ENCODE measurements around the gene SCYGR7. TPM values are rescaled to one million over a fixed set of nuclear protein-coding genes. Genes with fewer than 3 reads are reported as not detected.

Gene SCYGR7
- total RNA-seq, 2 experiments from 2014 or later, result not detected

GRCh38 chr2:227696990-227697679, 31.0 kb upstream of the SCYGR7 start:
- Mint-ChIP-seq H3K27ac (no peak overlapping the region), H3K4me3 (no peak overlapping the region), H3K36me3 (ENCODE audit: low read depth) (no peaks in the 10 kb centered on the region), H3K9me3 (no peaks in the 10 kb centered on the region), H3K4me1 (ENCODE audit: low read depth) (no peaks in the 10 kb centered on the region), H3K27me3 (peaks cover 13% of the 10 kb centered on the region)
- POLR2A ChIA-PET, result no interaction called here
- peaks cover 0 to under 1% of the 10 kb centered on the region in 2 experiments for H3K9me3 ChIP-seq (ENCODE audit: control insufficient read depth in 1 of 2, insufficient read depth in 1 of 2, low read length in 2 of 2)
- TF ChIP-seq CTCF (IDR thresholded peaks at IDR 0.05), result no peak
- H3K36me3 ChIP-seq (ENCODE audit: insufficient read depth, low read length), result no peaks in the 10 kb centered on the region
- intact Hi-C loops (cut with DNase I, micrococcal nuclease), result no loop called here
- no peak overlapping the region for H3K4me3 ChIP-seq (ENCODE audit: low read length)
- ATAC-seq (ENCODE audit: poor library complexity), result no peak
- H3K27ac ChIP-seq (ENCODE audit: low read depth in 1 of 2, low read length in 2 of 2), result no peak overlapping the region
- no peak for DNase-seq
- CTCF ChIA-PET, result no interaction called here
- no peaks in the 10 kb centered on the region for H3K27me3 ChIP-seq (ENCODE audit: control insufficient read depth in 1 of 2, insufficient read depth in 2 of 2, low read length in 2 of 2)
- no peaks in the 10 kb centered on the region for H3K4me1 ChIP-seq (ENCODE audit: insufficient read depth, low read length)

DNA sequence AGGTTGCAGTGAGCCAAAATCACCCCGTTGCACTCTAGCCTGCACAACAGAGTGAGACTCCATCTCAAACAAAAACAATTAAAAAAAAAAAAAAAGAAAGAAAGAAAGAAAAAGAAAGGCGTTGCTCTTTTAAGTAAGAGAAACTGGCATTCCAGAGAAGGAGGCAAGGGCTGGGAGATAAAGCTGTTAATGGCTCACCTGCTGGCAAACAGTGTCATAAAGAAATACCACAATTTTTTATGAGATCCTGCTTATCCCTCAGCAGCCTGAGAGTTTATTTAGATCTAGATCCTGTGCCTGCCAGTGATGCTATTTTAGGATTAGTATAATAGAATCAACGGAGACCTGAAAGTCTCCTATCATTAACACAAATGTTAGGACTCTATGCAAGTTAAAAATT, 26.6 kb upstream of the SCYGR7 start:
- Histone ChIP-seq H3K9me3 (ENCODE audit: control insufficient read depth in 1 of 2, insufficient read depth in 1 of 2, low read length in 2 of 2) (peaks cover 0 to 4% of the 10 kb centered on the region in 2 experiments), H3K36me3 (ENCODE audit: insufficient read depth, low read length) (no peaks in the 10 kb centered on the region), H3K4me1 (ENCODE audit: insufficient read depth, low read length) (no peaks in the 10 kb centered on the region), H3K27ac (ENCODE audit: low read depth in 1 of 2, low read length in 2 of 2) (no peak overlapping the region), H3K4me3 (ENCODE audit: low read length) (no peak overlapping the region), H3K27me3 (ENCODE audit: control insufficient read depth in 1 of 2, insufficient read depth in 2 of 2, low read length in 2 of 2) (peaks cover 0 to 9% of the 10 kb centered on the region in 2 experiments)
- ChIA-PET CTCF (no interaction called here), POLR2A (no interaction called here)
- no peak for TF ChIP-seq CTCF (IDR thresholded peaks at IDR 0.05)
- no peak overlapping the region for H3K27ac Mint-ChIP-seq
- peaks cover 30% of the 10 kb centered on the region for H3K27me3 Mint-ChIP-seq
- DNase-seq, result no peak
- no peak overlapping the region for H3K4me3 Mint-ChIP-seq
- ATAC-seq (ENCODE audit: poor library complexity), result no peak
- no peaks in the 10 kb centered on the region for H3K36me3 Mint-ChIP-seq (ENCODE audit: low read depth)
- H3K9me3 Mint-ChIP-seq, result no peaks in the 10 kb centered on the region
- no peaks in the 10 kb centered on the region for H3K4me1 Mint-ChIP-seq (ENCODE audit: low read depth)
- intact Hi-C loops (cut with DNase I, micrococcal nuclease), result no loop called here

GRCh38 chr2:227703280-227703732, 24.8 kb upstream of the SCYGR7 start:
- no peak overlapping the region for H3K4me3 ChIP-seq (ENCODE audit: low read length)
- DNase-seq, result no peak
- Mint-ChIP-seq H3K9me3 (no peaks in the 10 kb centered on the region), H3K27ac (no peak overlapping the region), H3K36me3 (ENCODE audit: low read depth) (no peaks in the 10 kb centered on the region), H3K4me3 (no peak overlapping the region), H3K27me3 (peaks cover 30% of the 10 kb centered on the region), H3K4me1 (ENCODE audit: low read depth) (no peaks in the 10 kb centered on the region)
- H3K9me3 ChIP-seq (ENCODE audit: control insufficient read depth in 1 of 2, insufficient read depth in 1 of 2, low read length in 2 of 2), result peaks cover 0 to 4% of the 10 kb centered on the region in 2 experiments
- no peak overlapping the region for H3K27ac ChIP-seq (ENCODE audit: low read depth in 1 of 2, low read length in 2 of 2)
- ATAC-seq (ENCODE audit: poor library complexity), result no peak
- ChIA-PET CTCF (no interaction called here), POLR2A (no interaction called here)
- intact Hi-C loops (cut with DNase I, micrococcal nuclease), result no loop called here
- no peaks in the 10 kb centered on the region for H3K4me1 ChIP-seq (ENCODE audit: insufficient read depth, low read length)
- H3K36me3 ChIP-seq (ENCODE audit: insufficient read depth, low read length), result no peaks in the 10 kb centered on the region
- H3K27me3 ChIP-seq (ENCODE audit: control insufficient read depth in 1 of 2, insufficient read depth in 2 of 2, low read length in 2 of 2), result peaks cover 0 to 9% of the 10 kb centered on the region in 2 experiments
- no peak for TF ChIP-seq CTCF (IDR thresholded peaks at IDR 0.05)

All from CD4-positive, alpha-beta T cell (primary cell).